WERI-Rb-1 (cell line): ENCODE data around the gene TSEN2.

Experiments
- DNase-seq: peaks from one replicate; pipeline ENCODE4 v3.0.0-alpha.2; 2020
- H3K27ac ChIP-seq: fragments of 250-450 bp; sonication (Bioruptor Pico); 2 replicates; pipeline ENCODE4 v1.5.1; 2020; ENCODE audit warnings: mild to moderate bottlenecking, moderate library complexity
- H3K27me3 ChIP-seq: fragments of 250-450 bp; sonication (Bioruptor Pico); 2 replicates; pipeline ENCODE4 v1.5.1; 2021; ENCODE audit warnings: mild to moderate bottlenecking, low read depth, moderate library complexity; ENCODE audit not compliant: insufficient read depth, severe bottlenecking
- H3K36me3 ChIP-seq: fragments of 250-450 bp; sonication (Bioruptor Pico); 2 replicates; pipeline ENCODE4 v1.5.1; 2020; ENCODE audit warnings: mild to moderate bottlenecking, moderate library complexity
- H3K4me3 ChIP-seq: 2 replicates; pipeline ENCODE4 v1.5.1; 2011; ENCODE audit warnings: low read depth, mild to moderate bottlenecking, control low read depth, low read length
- H3K9me3 ChIP-seq: fragments of 250-450 bp; sonication (Bioruptor Pico); 2 replicates; pipeline ENCODE4 v1.5.1; 2021; ENCODE audit warnings: mild to moderate bottlenecking, moderate library complexity; ENCODE audit not compliant: severe bottlenecking
- TF ChIP-seq, protein P1 (sequence below): IDR thresholded peaks from 2 replicates; pipeline ENCODE4 v1.5.1; 2011; ENCODE audit warnings: low read depth, mild to moderate bottlenecking, control low read depth, inconsistent platforms, low read length

The TSEN2 gene

DNA sequence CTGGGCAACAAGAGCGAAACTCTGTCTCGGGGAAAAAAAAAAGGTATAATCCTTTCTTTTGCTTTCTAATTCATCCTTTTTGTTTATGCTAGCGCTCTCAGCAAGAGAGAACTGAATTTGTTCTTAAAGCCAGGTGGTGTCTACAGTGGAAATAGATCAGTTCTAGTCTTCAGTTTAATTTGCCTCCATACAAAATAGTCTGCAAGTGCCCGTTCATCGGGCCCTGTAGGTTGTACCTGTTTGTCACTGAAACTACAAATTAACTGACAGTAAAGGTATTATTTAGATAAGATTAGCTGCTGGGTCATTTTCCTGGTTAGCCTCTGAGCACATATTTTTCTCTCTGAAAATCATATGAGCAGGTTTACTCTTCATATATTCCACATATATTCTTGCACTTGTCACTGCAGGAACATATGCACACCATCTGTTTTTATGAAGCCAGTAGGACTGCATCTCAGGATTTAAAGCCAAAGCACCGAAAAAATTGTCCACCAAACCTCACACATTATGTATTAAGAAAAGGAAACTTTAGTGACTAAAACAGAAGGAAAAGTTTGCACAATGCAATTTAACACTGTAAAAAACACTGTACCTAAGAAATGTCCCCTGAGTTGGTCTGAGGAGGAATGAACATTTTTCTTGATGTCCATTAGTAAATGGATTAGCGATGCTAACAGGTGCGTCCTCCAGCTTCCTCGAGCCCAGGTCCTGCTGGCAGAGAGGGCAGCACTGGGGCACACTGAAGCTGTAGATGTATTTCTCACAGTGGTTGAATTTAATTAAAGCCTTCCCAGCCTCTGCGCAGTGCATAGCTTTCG lies 60.6 kb downstream of the TSEN2 start:
- peak overlapping the region; percentile 25 for H3K4me3 ChIP-seq
- no peaks in the 10 kb centered on the region for H3K36me3 ChIP-seq
- TF ChIP-seq, protein P1, sequence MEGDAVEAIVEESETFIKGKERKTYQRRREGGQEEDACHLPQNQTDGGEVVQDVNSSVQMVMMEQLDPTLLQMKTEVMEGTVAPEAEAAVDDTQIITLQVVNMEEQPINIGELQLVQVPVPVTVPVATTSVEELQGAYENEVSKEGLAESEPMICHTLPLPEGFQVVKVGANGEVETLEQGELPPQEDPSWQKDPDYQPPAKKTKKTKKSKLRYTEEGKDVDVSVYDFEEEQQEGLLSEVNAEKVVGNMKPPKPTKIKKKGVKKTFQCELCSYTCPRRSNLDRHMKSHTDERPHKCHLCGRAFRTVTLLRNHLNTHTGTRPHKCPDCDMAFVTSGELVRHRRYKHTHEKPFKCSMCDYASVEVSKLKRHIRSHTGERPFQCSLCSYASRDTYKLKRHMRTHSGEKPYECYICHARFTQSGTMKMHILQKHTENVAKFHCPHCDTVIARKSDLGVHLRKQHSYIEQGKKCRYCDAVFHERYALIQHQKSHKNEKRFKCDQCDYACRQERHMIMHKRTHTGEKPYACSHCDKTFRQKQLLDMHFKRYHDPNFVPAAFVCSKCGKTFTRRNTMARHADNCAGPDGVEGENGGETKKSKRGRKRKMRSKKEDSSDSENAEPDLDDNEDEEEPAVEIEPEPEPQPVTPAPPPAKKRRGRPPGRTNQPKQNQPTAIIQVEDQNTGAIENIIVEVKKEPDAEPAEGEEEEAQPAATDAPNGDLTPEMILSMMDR, result no peak
- no peaks in the 10 kb centered on the region for H3K27me3 ChIP-seq
- no peak overlapping the region for H3K27ac ChIP-seq
- no peak for DNase-seq
- H3K9me3 ChIP-seq, result no peaks in the 10 kb centered on the region

DNA sequence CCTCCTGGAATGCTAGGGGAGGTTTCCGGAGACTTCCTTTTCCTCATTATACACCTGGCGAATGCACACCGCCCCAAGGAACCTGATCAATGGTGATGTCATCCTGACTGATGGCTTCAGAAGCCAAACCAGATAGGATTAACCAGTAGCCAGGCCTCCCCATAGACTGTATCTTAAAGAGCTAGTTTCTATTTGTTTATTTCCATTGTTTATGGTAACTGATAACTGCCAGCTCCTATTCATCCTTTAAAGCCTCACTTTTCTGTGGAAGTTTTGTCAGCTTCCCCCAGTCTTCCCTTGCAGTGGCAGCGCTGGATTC lies 61.2 kb downstream of the TSEN2 start, which contains the start of gene MKRN2OS:
Gene MKRN2OS (minus strand): TSS at position 27 of the 319 bp plus-strand sequence. CDS start 35 bp downstream, outside the sequence.
- TF ChIP-seq, protein P1, result no peak
- H3K4me3 ChIP-seq, result peak within 1 kb of the TSS; percentile 25
- H3K36me3 ChIP-seq, result no peaks in the 10 kb centered on the region
- no peak within 1 kb of the TSS for H3K27ac ChIP-seq
- no peaks in the 10 kb centered on the region for H3K27me3 ChIP-seq
- DNase-seq, result peak; percentile 31
- no peaks in the 10 kb centered on the region for H3K9me3 ChIP-seq

DNA sequence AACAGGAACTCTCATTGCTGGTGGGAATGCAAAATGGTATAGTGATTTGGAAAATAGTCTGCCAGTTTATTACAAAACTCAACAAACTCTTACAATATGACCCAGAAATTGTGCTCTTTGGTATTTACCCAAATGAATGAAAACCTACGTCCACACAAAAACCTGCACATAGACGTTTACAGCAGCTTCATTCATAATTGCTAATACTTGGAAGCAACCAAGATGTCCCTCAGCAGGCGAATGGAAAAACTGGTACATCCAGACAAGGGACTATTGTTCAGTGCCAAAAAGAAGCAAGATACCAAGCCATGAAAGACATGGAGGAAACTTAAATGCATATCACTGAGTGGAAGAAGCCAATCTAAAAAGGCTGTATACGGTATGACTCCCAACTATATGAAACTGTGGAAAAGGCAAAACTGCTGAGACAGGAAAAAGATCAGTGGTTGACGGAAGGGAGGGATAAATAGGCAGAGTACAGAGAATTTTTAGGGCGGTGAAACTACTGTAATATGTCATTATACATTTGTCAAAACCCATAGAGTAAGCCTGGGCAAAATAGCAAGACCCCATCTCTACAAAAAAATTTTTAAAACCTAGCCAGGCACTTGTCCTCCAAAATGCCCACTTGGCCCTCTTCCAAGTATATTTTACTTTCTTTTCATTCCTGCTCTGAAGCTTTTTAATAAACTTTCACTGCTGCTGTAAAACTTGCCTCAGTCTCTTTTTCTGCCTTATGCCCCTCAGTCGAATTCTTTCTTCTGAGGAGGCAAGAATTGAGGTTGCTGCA lies 65.9 kb downstream of the TSEN2 start:
- H3K27me3 ChIP-seq, result no peaks in the 10 kb centered on the region
- no peak for DNase-seq
- H3K9me3 ChIP-seq, result no peaks in the 10 kb centered on the region
- TF ChIP-seq, protein P1, result no peak
- H3K27ac ChIP-seq, result no peak overlapping the region
- no peak overlapping the region for H3K4me3 ChIP-seq
- H3K36me3 ChIP-seq, result no peaks in the 10 kb centered on the region

DNA sequence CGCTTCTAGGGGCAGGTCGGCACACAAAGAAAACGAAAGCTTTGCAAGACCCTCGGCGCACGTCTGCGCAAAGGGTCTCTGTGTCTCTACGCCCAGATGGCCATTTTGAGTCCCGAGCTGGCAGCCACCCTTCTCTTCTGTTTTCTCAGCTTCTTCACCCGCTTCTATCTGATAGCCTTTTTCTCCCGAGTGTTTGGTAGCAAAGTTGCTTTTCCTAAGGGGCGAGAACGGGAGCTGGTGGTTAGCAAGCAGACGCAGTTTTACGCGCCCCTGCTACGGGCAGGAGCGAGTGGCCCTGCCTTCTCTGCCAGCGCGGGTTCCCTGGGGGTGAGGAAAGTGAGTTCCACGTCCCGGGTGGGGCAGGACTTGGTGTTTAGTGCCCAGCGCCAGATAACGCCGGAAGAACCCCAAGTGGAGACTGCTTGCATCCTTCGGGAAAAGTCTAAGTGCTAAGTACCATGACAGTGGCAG lies 69.7 kb downstream of the TSEN2 start:
- TF ChIP-seq, protein P1, result no peak
- Histone ChIP-seq H3K27ac (no peak overlapping the region), H3K9me3 (no peaks in the 10 kb centered on the region), H3K36me3 (no peaks in the 10 kb centered on the region), H3K27me3 (no peaks in the 10 kb centered on the region), H3K4me3 (no peak overlapping the region)
- no peak for DNase-seq

DNA sequence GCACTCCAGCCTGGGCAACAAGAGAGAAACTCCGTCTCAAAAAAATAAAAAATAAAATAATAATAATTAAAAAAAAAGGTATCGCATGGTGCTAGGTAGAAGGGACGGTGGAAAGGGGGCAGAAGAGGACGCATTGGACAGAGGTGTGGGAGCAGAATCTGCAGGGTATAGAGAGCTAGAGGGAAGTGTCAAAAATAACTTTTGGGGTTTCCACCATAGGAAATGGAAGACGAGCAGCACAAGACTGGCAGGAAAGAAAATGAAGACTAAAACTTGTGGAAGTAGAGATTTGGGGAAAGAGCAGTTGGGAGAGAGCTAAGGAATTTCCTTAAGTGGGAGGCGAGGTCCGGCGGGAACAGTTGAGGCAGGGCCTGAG lies 72.0 kb downstream of the TSEN2 start:
- peak overlapping the region; percentile 92 for H3K27ac ChIP-seq
- H3K9me3 ChIP-seq, result no peaks in the 10 kb centered on the region
- TF ChIP-seq, protein P1, result no peak
- DNase-seq, result no peak
- no peaks in the 10 kb centered on the region for H3K27me3 ChIP-seq
- H3K4me3 ChIP-seq, result peak overlapping the region; percentile 97
- no peaks in the 10 kb centered on the region for H3K36me3 ChIP-seq
